ENCODE measurements around the gene RAB44.
"Not testable (repeated sequence)": the region's sequence is repeated elsewhere in the genome, so short reads cannot be mapped to it uniquely, and the experiment has no call there.

Gene RAB44, protein sequence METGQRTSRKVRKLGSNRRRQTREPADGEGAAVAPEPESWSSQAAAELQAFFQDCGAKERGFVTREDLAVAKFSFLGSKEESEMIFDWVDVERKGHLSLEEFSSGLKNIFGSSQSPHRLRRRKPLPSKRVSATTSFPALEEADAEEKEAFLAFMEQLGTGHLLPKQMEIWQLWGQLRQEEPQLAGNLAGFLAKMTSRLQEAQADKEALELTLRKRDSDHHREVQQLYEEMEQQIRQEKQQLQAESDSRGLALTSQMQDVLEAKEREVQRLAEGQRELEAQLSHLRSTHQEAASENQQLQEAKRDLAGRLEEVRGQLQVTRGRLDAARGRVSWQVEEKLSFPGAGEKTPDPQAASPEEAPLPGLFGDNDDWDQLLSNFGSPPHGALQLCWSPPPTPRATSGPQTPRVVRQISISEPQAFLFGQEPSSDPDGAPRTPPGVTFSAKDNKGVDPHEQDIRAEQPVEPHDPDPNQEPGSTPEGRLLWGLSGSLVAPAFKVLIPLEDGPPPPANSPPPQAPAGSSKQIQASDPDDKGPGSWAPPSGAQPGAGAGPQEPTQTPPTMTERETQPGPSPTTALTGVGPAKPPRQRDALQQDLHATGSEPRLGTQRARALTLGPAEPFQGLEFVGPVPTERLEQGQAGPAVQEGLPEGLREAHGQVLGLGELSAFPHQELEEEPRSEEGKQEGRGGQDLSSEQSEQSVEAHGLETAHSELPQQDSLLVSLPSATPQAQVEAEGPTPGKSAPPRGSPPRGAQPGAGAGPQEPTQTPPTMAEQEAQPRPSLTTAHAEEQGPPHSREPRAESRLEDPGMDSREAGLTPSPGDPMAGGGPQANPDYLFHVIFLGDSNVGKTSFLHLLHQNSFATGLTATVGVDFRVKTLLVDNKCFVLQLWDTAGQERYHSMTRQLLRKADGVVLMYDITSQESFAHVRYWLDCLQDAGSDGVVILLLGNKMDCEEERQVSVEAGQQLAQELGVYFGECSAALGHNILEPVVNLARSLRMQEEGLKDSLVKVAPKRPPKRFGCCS

GRCh38 chr6:36697481-36697903 lies at the start of gene RAB44:
Gene RAB44, plus strand, starts transcription at chr6:36697826. Its CDS starts 6,410 bp downstream, at chr6:36704236.
- no peak for DNase-seq

DNA sequence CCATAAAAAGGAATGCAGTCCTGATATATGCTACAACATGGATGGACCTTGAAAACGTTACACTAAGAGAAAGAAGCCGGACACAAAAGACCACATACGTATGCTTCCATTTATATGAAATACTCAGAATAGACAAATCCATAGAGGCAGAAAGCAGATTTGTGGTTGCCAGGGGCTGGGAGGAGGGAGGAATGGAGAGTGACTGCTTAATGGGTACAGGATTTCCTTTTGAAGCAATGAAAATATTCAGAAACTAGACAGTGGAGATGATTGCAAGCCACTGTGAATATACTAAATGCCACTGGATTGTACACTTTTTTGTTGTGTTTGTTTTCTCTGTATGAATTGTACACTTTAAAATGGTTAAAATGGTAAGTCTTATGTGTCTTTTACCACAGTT lies 48.5 kb upstream of the RAB44 start:
- DNase-seq = no peak

- no peak for DNase-seq
Measured at GRCh38 chr6:36649701-36650484, 47.7 kb upstream of the RAB44 start.

GRCh38 chr6:36650848-36651478 lies 46.7 kb upstream of the RAB44 start:
- DNase-seq = no peak

- DNase-seq = no peak
Measured at GRCh38 chr6:36651659-36652379, 45.8 kb upstream of the RAB44 start.

DNA sequence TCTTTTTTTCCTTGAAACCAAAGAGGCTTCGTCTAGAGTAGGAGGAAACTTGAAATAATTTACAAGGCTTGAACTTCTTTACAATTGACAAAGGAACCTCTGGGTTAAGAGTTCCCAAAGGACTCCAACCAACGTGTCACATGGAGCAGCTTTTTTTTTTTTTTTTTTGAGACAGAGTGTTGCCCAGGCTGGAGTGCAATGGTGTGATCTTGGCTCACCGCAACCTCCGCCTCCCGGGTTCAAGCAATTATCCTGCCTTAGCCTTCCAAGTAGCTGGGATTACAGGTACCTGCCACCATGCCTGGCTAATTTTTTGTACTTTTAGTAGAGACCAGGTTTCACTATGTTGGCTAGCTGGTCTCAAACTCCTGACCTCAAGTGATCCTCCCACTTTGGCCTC lies 43.2 kb upstream of the RAB44 start:
- not testable (repeated sequence) for DNase-seq

DNA sequence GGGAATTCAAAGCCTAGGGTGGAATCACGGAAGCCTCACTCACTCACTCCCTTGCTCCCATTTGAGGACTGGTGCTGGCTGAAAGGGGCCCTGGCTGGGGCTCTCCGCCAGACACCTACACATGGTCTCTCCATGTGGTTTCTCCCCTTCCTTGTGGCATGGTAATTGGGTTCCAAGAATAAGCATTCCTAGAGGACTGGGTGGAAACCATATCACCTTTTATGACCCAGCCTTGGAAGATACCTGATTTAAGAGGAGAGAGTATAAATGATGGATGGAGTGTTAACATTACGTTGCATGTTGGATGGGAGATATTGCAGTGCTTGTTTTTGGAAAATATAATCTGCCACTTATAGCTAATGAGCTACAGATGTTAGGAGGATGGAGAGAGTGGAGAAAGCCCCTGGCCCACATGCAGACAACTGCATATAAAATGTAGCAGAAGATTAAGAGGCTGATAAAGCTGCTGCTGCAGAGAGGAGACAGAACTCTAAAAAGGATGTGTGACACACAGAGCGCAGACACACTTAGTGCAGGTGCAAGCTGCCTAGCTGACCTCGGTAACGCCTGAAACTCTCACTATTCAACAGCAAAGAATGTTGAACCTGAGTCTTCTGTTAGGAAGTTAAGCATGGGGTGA lies 42.4 kb upstream of the RAB44 start:
- no peak for DNase-seq

- no peak for DNase-seq
Measured at GRCh38 chr6:36656441-36656840, 41.2 kb upstream of the RAB44 start.

DNA sequence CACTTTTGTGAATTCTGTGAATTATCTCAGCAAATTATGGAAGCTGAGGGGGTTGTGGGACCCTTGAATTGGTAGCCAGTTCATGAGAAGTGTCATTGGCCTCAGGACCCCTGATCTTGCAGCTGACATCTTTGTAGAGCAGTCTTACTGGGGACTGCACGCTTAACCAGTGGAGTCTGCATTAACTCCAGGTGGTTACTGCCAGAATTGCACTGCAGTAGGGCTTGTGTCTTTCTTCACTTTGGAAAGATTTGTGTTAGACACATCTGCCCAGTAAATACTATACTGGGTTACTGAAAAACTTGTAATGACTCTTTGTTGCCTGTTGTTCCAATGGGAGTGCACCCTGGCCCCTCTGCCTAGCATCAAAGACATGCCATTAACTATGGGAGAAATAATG lies 40.4 kb upstream of the RAB44 start:
- no peak for DNase-seq

DNA sequence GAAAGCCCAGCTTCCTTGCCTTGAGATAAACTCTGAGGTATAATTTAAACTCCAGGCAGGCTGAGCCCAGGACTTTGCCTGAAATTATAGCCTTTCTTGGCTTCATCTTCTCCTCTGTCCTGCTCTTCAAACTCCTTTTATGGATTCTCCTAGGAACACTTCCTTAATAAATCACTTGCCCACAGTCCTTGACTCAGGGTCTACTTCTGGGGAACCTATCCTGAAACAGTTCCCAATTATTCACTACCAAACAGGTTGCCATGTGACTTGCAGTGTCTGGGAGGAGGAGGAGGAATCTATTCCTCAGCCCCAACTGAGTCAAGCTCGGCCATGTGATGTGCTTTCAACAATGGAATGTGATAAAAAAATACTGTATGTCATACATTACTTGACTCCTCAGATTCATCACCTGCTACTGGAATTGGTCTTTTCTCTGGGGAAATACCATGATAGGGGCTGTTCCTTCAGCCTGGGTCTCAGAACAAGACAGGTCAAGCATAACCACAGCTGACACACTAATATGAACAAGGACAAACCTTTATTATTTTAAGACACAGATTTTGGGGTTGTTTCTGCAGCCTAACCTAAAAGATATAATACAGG lies 39.6 kb upstream of the RAB44 start:
- DNase-seq = no peak

DNA sequence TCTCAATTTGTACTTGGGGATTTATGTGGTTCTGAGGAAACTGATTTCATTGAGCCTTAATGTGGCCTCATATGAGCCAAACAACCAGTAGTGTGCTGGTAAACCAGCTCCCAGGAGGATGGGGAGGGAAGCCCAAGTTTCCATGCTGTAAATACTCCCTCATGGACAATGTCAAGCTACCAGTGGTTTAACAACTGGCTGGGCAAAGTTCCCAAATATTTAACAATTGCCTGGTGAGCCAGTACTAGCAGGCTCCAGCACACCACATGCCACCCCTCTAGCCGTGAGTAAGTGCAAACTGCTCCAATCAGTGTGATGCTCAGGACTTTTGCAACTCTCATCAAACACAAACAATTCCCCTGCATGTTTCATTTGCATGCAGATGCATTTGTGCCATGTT lies 38.4 kb upstream of the RAB44 start:
- DNase-seq = no peak

DNA sequence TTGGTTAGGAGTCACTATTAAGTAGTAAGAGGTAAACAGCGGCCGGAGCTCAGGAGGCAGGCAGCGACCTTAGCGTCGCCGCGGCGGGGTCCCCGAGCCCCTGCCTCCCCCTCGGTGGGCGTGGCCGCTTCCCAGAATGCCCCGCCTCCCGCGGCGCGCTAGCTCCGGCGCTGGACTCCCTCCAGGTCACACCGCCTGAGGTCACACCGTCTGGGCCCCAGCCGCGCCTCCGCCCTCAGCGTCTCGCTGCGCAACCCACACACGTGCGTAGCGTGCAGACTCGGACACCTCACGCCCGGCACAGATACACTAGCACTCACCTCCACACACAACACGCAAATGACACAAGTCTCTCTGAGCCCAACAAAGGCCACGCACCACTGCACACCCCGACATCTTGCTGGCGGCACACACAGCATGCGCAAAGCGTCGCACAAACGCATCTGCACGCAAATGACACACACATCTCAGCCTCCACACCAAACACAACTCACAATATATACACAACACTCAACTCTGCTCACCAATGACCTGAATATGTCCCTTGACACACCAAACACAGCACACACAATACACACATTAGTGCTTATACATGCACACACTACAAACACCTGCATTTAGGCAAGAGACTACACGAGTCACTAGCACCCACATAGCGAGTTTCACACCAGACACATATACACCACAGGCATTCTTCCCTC lies 36.7 kb upstream of the RAB44 start:
- DNase-seq = no peak

DNA sequence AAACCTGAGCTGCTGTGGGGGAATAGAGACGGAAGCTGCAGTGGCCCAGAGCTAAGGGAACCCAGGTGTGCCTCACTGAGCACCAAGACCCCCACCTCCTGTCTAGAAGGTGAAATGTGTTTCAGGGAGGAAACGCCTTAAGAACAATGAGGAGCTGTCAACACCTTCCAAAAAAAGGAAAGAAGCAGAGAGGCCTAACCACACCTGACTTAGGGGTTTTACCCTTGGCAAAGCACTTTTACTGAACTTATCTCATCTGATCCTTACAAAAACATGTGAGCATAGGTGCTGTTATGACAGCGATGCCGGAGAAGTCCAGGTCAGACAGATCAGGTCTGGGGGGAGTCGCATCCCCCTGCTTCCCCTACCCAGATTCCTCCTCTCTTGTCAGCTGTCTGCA lies 35.2 kb upstream of the RAB44 start:
- no peak for DNase-seq

DNA sequence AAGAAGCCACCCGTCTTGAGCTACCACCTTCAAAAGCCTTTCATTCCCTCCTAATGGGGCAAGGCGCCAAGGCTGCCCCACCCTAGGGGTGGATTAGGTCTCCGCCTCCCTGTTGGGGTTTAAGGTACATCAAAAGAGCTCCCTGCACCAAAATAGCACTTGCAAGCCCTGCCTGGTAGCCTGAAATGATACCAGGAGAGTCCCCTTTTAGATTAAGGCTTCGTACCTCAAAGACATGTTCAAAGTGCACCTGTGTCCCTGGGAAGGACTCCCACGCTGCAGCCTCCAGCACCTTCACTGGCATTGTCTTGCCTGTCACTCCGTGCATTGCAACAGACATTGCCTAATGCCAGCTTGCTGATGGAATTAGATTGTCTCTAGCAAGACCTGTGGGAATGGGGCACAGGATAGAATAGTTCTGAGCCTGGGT lies 34.8 kb upstream of the RAB44 start:
- no peak for DNase-seq

GRCh38 chr6:36663504-36664446 lies 33.9 kb upstream of the RAB44 start:
- DNase-seq = no peak

DNA sequence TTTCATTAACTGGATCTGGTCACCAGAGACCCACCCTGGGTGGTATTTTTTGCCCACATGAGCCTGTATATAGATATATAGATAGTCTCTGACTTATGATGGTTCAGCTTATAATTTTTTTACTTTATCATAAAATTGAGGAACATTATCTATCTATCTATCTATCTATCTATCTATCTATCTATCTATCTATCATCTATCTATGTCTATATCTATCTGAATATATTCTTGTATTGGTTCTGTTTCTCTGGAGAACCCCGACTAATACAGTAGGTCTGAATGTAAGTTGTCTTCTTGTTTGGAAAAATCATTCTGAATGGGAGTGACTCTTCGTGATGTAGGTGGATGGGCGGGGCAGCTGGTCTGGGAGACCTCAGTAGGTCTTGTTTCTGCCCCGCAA lies 32.4 kb upstream of the RAB44 start:
- no peak for DNase-seq

- DNase-seq = no peak
Measured at GRCh38 chr6:36666287-36666686, 31.3 kb upstream of the RAB44 start.

DNA sequence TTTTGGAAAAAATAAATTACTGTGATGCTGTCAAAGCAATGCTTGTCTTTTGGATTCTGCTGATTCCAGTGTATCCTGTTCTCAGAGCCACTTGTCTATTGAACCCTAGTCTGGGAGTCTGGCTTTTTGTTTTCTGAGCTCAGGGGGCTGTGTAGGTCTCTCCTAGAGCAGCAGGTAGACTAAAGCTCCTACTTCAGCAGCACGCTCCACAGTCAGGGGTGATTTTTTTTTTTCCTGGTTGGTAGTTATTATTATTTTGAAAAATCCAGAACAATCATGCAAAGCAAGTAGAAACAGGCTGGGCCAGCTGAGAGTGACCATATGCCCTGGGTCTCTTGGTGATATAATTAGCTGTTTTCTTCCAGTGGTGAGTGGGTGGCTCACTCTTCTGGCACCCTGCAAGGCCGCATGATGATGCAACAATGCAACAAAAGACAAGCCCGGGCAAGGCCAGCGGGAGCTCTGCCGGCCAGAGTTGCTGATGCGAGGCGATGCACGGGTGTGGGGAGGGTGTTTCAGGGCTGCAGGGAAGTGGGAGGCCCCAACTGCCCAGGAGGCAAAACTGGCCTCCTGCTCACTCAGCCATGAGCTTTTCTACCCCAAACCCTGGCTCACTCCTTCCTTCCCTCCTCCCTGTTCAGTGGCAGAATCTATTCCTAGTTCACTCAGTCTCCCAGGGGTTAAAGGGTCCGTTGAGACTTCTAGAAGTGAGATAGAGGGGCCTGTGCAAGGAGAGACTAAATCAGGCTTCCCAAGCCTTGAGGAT lies 30.6 kb upstream of the RAB44 start:
- no peak for DNase-seq
